H1 (cell line): ENCODE data around the gene OBSCN. TPM values are rescaled to one million over a fixed set of nuclear protein-coding genes. Genes with fewer than 3 reads are reported as not detected.

ENCODE experiments used
- CTCF ChIA-PET: fragments of 300-600 bp; sonication (Branson Sonifier 250); formaldehyde crosslinking; loops from one replicate; lab custom pipeline; 2021; ENCODE audit not compliant: partially characterized antibody; lab: Charles Lee
- POLR2A ChIA-PET: fragments of 300-600 bp; sonication (Branson Sonifier 250); formaldehyde crosslinking; loops from one replicate; lab custom pipeline; 2021; ENCODE audit warnings: inconsistent platforms; ENCODE audit not compliant: partially characterized antibody; lab: Charles Lee
- DNase-seq, 2 experiments: peaks; one replicate each; pipeline versions ENCODE4 v3.0.0 to v3.0.0-alpha.2; 2010 to 2022; ENCODE audit warnings: low spot score in 2 of 2, low read depth in 1 of 2, mixed read lengths in 1 of 2
- FAIRE-seq: peaks from 2 replicates; lab custom pipeline; 2011; peaks lifted over from hg19 to GRCh38; lab: Jason Lieb, UNC
- H2AFZ ChIP-seq: 2 replicates; pipeline ENCODE4 v1.8.1; 2012; ENCODE audit warnings: low read length, inconsistent platforms
- H2AK5ac ChIP-seq: 2 replicates; pipeline ENCODE4 v1.6.1; 2013; ENCODE audit warnings: low read depth, low read length
- H2BK120ac ChIP-seq: replicated peaks from 2 replicates; pipeline ENCODE3; 2013; ENCODE audit warnings: low read depth, low read length, inconsistent platforms
- H2BK12ac ChIP-seq: 2 replicates; pipeline ENCODE4 v1.6.1; 2013; ENCODE audit warnings: low read depth, low read length
- H2BK15ac ChIP-seq: 2 replicates; pipeline ENCODE4 v1.6.1; 2013; ENCODE audit warnings: low read length
- H2BK20ac ChIP-seq: 2 replicates; pipeline ENCODE4 v1.6.1; 2013; ENCODE audit warnings: low read length
- H2BK5ac ChIP-seq: 2 replicates; pipeline ENCODE4 v1.6.1; 2013; ENCODE audit warnings: low read depth, low read length
- H3K14ac ChIP-seq: 2 replicates; pipeline ENCODE4 v1.6.1; 2013; ENCODE audit warnings: inconsistent platforms; ENCODE audit not compliant: insufficient read length
- H3K18ac ChIP-seq: 2 replicates; pipeline ENCODE4 v1.6.1; 2013; ENCODE audit warnings: low read length; ENCODE audit errors: extremely low read depth
- H3K23ac ChIP-seq: 2 replicates; pipeline ENCODE4 v1.6.1; 2013; ENCODE audit warnings: inconsistent platforms; ENCODE audit not compliant: insufficient read length
- H3K23me2 ChIP-seq: 2 replicates; pipeline ENCODE4 v1.6.1; 2013; ENCODE audit warnings: low read depth, low read length
- H3K27ac ChIP-seq: 2 replicates; pipeline ENCODE4 v1.6.1; 2011; ENCODE audit warnings: low read depth, low read length, inconsistent platforms
- H3K27me3 ChIP-seq, 4 experiments: replicated peaks in 1 of 4; 1 replicate in 1 of 4; 2 replicates in 3 of 4; pipeline versions ENCODE4 v1.6.1 to v1.8.1; 2011 to 2013; ENCODE audit warnings: low read length in 3 of 4, mild to moderate bottlenecking in 3 of 4, inconsistent platforms in 2 of 4, mixed read lengths in 2 of 4, moderate library complexity in 1 of 4; ENCODE audit not compliant: control insufficient read depth in 3 of 4, insufficient read depth in 3 of 4; ENCODE audit errors: extremely low read depth in 1 of 4
- H3K36me3 ChIP-seq, 4 experiments: 2 replicates each; pipeline versions ENCODE4 v1.6.1 to v1.8.1; 2011 to 2013; ENCODE audit warnings: mild to moderate bottlenecking in 4 of 4, low read length in 3 of 4, moderate library complexity in 2 of 4, control low read depth in 1 of 4, inconsistent platforms in 1 of 4; ENCODE audit not compliant: insufficient read depth in 4 of 4, control insufficient read depth in 2 of 4
- H3K4ac ChIP-seq: replicated peaks from 2 replicates; pipeline ENCODE3; 2013; ENCODE audit warnings: low read length, low read depth, mixed read lengths, inconsistent platforms; ENCODE audit not compliant: insufficient read length
- H3K4me1 ChIP-seq, 4 experiments: replicated peaks in 1 of 4; 1 replicate in 1 of 4; 2 replicates in 3 of 4; pipeline versions ENCODE4 v1.6.1 to v1.8.1; 2011 to 2013; ENCODE audit warnings: low read length in 3 of 4, inconsistent platforms in 2 of 4, mixed read lengths in 1 of 4; ENCODE audit not compliant: insufficient read depth in 4 of 4, control insufficient read depth in 3 of 4
- H3K4me2 ChIP-seq, 2 experiments: 2 replicates each; pipeline versions ENCODE4 v1.6.1 to v1.8.1; 2011 to 2013; ENCODE audit warnings: low read depth in 2 of 2, low read length in 2 of 2, control low read depth in 1 of 2, inconsistent platforms in 1 of 2, mild to moderate bottlenecking in 1 of 2; ENCODE audit not compliant: insufficient read depth in 1 of 2
- H3K4me3 ChIP-seq, 4 experiments: fragments of 200-600, 300-600 bp in 1 of 4; sonication (generic), shearing (Covaris generic), sonication (Bioruptor Twin) in 1 of 4; 2 replicates each; pipeline versions ENCODE4 v1.5.1 to v1.8.1; 2011 to 2016; ENCODE audit warnings: low read length in 4 of 4, low read depth in 3 of 4, control low read depth in 2 of 4, inconsistent platforms in 2 of 4, mild to moderate bottlenecking in 2 of 4, mixed read lengths in 1 of 4, moderate library complexity in 1 of 4; ENCODE audit not compliant: insufficient read depth in 2 of 4; ENCODE audit errors: extremely low read depth in 1 of 4
- H3K56ac ChIP-seq: replicated peaks from 2 replicates; pipeline ENCODE3; 2013; ENCODE audit warnings: low read depth, mild to moderate bottlenecking, mixed read lengths, low read length, inconsistent platforms; ENCODE audit not compliant: insufficient read length
- H3K79me1 ChIP-seq: 2 replicates; pipeline ENCODE4 v1.6.1; 2013; ENCODE audit warnings: low read depth, low read length, control low read depth
- H3K79me2 ChIP-seq, 2 experiments: 2 replicates each; pipeline versions ENCODE4 v1.6.1 to v1.8.1; 2012 to 2013; ENCODE audit warnings: low read length in 2 of 2, mild to moderate bottlenecking in 2 of 2, inconsistent platforms in 1 of 2; ENCODE audit not compliant: insufficient read depth in 2 of 2, control insufficient read depth in 1 of 2
- H3K9ac ChIP-seq, 4 experiments: replicated peaks in 1 of 4; 1 replicate in 1 of 4; 2 replicates in 3 of 4; pipeline versions ENCODE4 v1.6.1 to v1.8.1; 2011 to 2013; ENCODE audit warnings: low read depth in 3 of 4, low read length in 3 of 4, control low read depth in 2 of 4, mild to moderate bottlenecking in 2 of 4, moderate library complexity in 2 of 4, inconsistent platforms in 1 of 4; ENCODE audit errors: extremely low read depth in 1 of 4
- H3K9me3 ChIP-seq, 2 experiments: 2 replicates each; pipeline versions ENCODE4 v1.6.1 to v1.8.1; 2012 to 2013; ENCODE audit warnings: mild to moderate bottlenecking in 2 of 2, moderate library complexity in 2 of 2, control low read depth in 1 of 2, inconsistent platforms in 1 of 2, low read depth in 1 of 2, low read length in 1 of 2, mixed read lengths in 1 of 2; ENCODE audit not compliant: insufficient read depth in 2 of 2
- H4K20me1 ChIP-seq, 2 experiments: replicated peaks in 1 of 2; 2 replicates each; pipeline versions ENCODE3 to v1.8.1; 2011 to 2013; ENCODE audit warnings: inconsistent platforms in 2 of 2, low read length in 2 of 2, mild to moderate bottlenecking in 1 of 2; ENCODE audit not compliant: insufficient read depth in 2 of 2, control insufficient read depth in 1 of 2
- H4K5ac ChIP-seq: 2 replicates; pipeline ENCODE4 v1.6.1; 2013; ENCODE audit warnings: low read length, low read depth, mixed read lengths, inconsistent platforms; ENCODE audit not compliant: insufficient read length
- H4K8ac ChIP-seq: 2 replicates; pipeline ENCODE4 v1.8.0; 2013; ENCODE audit warnings: mild to moderate bottlenecking, moderate library complexity, low read length, inconsistent platforms; ENCODE audit not compliant: insufficient read depth; ENCODE audit errors: extremely low read depth
- H4K91ac ChIP-seq: replicated peaks from 2 replicates; pipeline ENCODE3; 2013; ENCODE audit warnings: low read length, mixed read lengths, inconsistent platforms; ENCODE audit not compliant: insufficient read length
- GTF2F1 ChIP-seq: IDR thresholded peaks from 2 replicates; pipeline ENCODE4 v1.6.1; 2012; ENCODE audit warnings: low read depth, low read length, improper control_type of control experiment, borderline replicate concordance
- KDM4A ChIP-seq: IDR thresholded peaks from one replicate; pipeline ENCODE4 v1.7.1; 2012; ENCODE audit warnings: low read depth, mild to moderate bottlenecking, moderate library complexity, low read length, inconsistent platforms; ENCODE audit not compliant: severe bottlenecking
- RAD21 ChIP-seq, 2 experiments: IDR thresholded peaks in 1 of 2; conservative IDR thresholded peaks in 1 of 2; 2 replicates each; pipeline ENCODE4 v1.6.1; 2011; ENCODE audit warnings: low read depth in 2 of 2, low read length in 2 of 2, improper control_type of control experiment in 1 of 2, inconsistent platforms in 1 of 2, mild to moderate bottlenecking in 1 of 2, moderate library complexity in 1 of 2
- RBBP5 ChIP-seq: IDR thresholded peaks from 2 replicates; pipeline ENCODE4 v1.7.1; 2012; ENCODE audit warnings: low read depth, mild to moderate bottlenecking, inconsistent platforms, low read length, moderate library complexity, borderline replicate concordance
- WGBS, 2 experiments: shearing (Covaris generic) in 1 of 2; methylation state at CpG; one replicate each; pipeline versions ENCODE4 v1.1.6 to v1.1.7; 2013 to 2015; ENCODE audit warnings: low lambda C conversion rate in 2 of 2, mixed read lengths in 2 of 2, inconsistent platforms in 1 of 2, low coverage in 1 of 2, missing lambda C conversion rate in 1 of 2; ENCODE audit not compliant: insufficient replicate concordance in 2 of 2, insufficient coverage in 1 of 2, insufficient read length in 1 of 2; ENCODE audit errors: extremely low coverage in 1 of 2, missing lambda C conversion rate in 1 of 2; 5-methylcytosine and 5-hydroxymethylcytosine counted together
- polyA plus RNA-seq, 7 experiments: library from polyadenylated mRNA; depleted of rRNA in 3 of 7; stranded (reverse) in 5 of 7; unstranded in 2 of 7; fragments of >200 nt in 5 of 7; fragments of 200-250 nt in 2 of 7; gene quantifications; 1 replicate in 5 of 7; 2 replicates in 1 of 7; 4 replicates in 1 of 7; pipeline versions ENCODE4 v1.2.1 to v1.2.3, GENCODE V29; 2011 to 2013; ENCODE audit warnings: missing spikeins in 2 of 7, mixed read lengths in 2 of 7
- total RNA-seq: library from RNA; stranded (reverse); fragmentation: NEBNext Ultra II Directional; extraction: Animal tissue kit (Norgen Biotek cat#: 25700); gene quantifications from 2 replicates; pipeline ENCODE4 v1.2.1, GENCODE V29; 2021
- TF ChIP-seq, protein P1 (sequence below), 3 experiments: IDR thresholded peaks; 1 replicate in 2 of 3; 2 replicates in 1 of 3; pipeline versions ENCODE4 v1.5.1 to v1.6.1; 2011; ENCODE audit warnings: low read length in 3 of 3, mild to moderate bottlenecking in 3 of 3, inconsistent platforms in 2 of 3, low read depth in 1 of 3, moderate library complexity in 1 of 3; ENCODE audit not compliant: insufficient read depth in 1 of 3; ENCODE audit errors: control extremely low read depth in 1 of 3

The OBSCN gene
- total and polyA plus RNA-seq, 2 of the 8 experiments (the other 6 are each of a cell fraction or from before 2014, with no cell fraction given), result 7.5 to 28.4 TPM

DNA sequence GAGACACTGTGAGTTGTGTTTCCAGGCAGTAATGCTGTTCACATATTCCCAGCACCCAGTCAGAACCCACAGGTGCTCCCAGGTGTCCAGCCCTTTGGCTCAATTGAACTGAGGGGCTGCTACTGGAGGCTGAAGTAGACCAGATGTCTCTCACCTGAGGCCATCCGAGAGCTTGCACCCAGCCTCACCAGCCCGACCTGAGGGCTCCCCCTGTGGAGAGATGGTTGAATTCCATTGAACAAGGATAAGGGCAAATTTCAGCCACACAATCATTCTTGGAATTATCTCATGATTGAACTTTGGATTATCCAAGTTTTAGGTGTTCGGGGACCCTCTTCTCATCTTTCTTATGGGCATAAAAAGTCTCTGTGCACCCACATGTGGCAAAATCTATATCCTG is 52.1 kb downstream of the OBSCN start:
- peaks cover 3 to 7% of the 10 kb centered on the region in 2 experiments; a peak in 2 of 4 replicates for H3K9me3 ChIP-seq
- FAIRE-seq, result no peak
- H3K27me3 ChIP-seq, result no peaks in the 10 kb centered on the region
- no peak overlapping the region for H3K9ac ChIP-seq
- no peak overlapping the region for H2BK120ac ChIP-seq
- no peak overlapping the region for H2BK15ac ChIP-seq
- no peak overlapping the region for H3K27ac ChIP-seq
- no peak overlapping the region for H3K56ac ChIP-seq
- no peak for TF ChIP-seq KDM4A
- no peak for TF ChIP-seq GTF2F1
- TF ChIP-seq, protein P1, sequence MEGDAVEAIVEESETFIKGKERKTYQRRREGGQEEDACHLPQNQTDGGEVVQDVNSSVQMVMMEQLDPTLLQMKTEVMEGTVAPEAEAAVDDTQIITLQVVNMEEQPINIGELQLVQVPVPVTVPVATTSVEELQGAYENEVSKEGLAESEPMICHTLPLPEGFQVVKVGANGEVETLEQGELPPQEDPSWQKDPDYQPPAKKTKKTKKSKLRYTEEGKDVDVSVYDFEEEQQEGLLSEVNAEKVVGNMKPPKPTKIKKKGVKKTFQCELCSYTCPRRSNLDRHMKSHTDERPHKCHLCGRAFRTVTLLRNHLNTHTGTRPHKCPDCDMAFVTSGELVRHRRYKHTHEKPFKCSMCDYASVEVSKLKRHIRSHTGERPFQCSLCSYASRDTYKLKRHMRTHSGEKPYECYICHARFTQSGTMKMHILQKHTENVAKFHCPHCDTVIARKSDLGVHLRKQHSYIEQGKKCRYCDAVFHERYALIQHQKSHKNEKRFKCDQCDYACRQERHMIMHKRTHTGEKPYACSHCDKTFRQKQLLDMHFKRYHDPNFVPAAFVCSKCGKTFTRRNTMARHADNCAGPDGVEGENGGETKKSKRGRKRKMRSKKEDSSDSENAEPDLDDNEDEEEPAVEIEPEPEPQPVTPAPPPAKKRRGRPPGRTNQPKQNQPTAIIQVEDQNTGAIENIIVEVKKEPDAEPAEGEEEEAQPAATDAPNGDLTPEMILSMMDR (IDR thresholded peaks at IDR 0.05; ENCODE audit: control extremely low read depth in 1 of 3, insufficient read depth in 1 of 3, low read depth in 1 of 3, low read length in 3 of 3), result peak; percentile 53 to 58 (median 55)
- peak; percentile 37 to 46 for TF ChIP-seq RAD21 (IDR thresholded peaks at IDR 0.05 in 1 of 2, conservative IDR thresholded peaks at IDR 0.05 in 1 of 2; ENCODE audit: low read depth in 2 of 2, low read length in 2 of 2)
- no peak for TF ChIP-seq RBBP5
- TF ChIP-seq, all 59 proteins: peak for 2
- Histone ChIP-seq H3K4me1 (no peaks in the 10 kb centered on the region), H3K4ac (no peak overlapping the region), H2BK5ac (no peak overlapping the region), H3K4me3 (no peak overlapping the region), H4K5ac (no peak overlapping the region), H2BK12ac (no peak overlapping the region), H2BK20ac (no peak overlapping the region), H3K79me1 (no peaks in the 10 kb centered on the region), H4K8ac (no peak overlapping the region), H2AFZ (no peak overlapping the region), H3K23me2 (no peaks in the 10 kb centered on the region), H3K36me3 (peaks cover 0 to 7% (median 1%) of the 10 kb centered on the region in 4 experiments; a peak in 2 of 8 replicates), H2AK5ac (no peak overlapping the region), H3K23ac (no peak overlapping the region), H3K79me2 (no peaks in the 10 kb centered on the region), H3K18ac (no peak overlapping the region), H4K20me1 (peaks cover 0 to 3% of the 10 kb centered on the region in 2 experiments), H4K91ac (no peak overlapping the region), H3K14ac (no peak overlapping the region), H3K4me2 (no peak overlapping the region)
- ChIA-PET CTCF (interaction anchor here (0.6 to 2.8 kb wide), 12 partner anchors 8 to 133 kb away, joined by 3 to 16 read pairs (median 4); no protein-coding TSS in a partner anchor), POLR2A (interaction anchor here (1.2 kb wide), 1 partner anchor 15 kb away, joined by 3 read pairs; no protein-coding TSS in a partner anchor)
- WGBS, 2 experiments, result 78% methylated on average over 3 of the region's 3 CpGs; no CpG with 5 or more reads in 1 of the 2 experiments
- peak in 1 of 2 experiments; percentile 50 for DNase-seq
